Neural progenitor cell (in vitro differentiated cells): ENCODE results near the gene NHP2.

ENCODE experiments used
- EZH2 ChIP-seq: fragments of 200-600 bp; sonication (generic); IDR thresholded peaks from 2 replicates; pipeline ENCODE4 v1.6.1; 2017; ENCODE audit warnings: antibody characterized with exemption, mild to moderate bottlenecking, moderate library complexity
- EZH2phosphoT487 ChIP-seq: fragments of 200-600 bp; sonication (generic); IDR thresholded peaks from 2 replicates; pipeline ENCODE4 v1.6.1; 2017; ENCODE audit warnings: antibody characterized with exemption
- TF ChIP-seq, protein P1 (sequence below): fragments of 200-600 bp; sonication (generic); IDR thresholded peaks from 2 replicates; pipeline ENCODE4 v1.5.1; 2017; ENCODE audit warnings: antibody characterized with exemption, mild to moderate bottlenecking

DNA sequence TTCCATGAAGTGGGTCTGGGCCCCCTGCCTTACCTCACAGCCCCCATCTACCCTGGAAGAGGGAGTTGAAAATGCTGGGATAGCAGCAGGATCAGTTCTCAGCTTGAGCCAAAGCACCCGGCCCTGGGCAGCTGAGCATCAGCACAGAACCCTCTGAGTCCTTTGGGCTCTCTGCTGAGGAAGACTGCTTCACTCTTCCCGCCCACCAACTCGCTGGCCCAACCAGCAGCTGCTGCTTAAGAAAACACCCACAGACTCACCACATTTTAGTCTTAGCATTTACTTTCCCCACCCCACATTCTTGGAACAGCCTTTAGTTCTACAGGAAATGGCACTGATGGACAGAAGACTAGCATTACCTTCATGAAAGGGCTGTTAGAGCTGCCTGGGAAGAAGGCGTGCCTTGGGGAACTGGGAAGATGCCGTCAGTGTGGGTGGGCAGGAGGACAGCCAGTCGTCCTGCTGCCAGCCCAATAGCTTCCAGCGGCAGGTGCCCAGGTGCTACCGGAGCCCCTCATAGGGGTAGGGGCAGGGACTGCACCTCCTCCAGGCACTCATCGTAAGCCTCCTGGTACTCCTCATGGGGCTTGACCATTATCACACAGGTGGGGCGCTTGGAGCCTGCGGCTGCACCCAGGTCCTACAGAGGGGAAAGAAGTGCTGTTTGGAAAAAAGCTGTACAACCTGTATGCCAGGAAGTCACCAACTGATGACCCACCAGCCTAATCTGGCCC, 4.3 kb downstream of the NHP2 start:
- TF ChIP-seq EZH2phosphoT487 (no peak), EZH2 (no peak)
- TF ChIP-seq, protein P1, sequence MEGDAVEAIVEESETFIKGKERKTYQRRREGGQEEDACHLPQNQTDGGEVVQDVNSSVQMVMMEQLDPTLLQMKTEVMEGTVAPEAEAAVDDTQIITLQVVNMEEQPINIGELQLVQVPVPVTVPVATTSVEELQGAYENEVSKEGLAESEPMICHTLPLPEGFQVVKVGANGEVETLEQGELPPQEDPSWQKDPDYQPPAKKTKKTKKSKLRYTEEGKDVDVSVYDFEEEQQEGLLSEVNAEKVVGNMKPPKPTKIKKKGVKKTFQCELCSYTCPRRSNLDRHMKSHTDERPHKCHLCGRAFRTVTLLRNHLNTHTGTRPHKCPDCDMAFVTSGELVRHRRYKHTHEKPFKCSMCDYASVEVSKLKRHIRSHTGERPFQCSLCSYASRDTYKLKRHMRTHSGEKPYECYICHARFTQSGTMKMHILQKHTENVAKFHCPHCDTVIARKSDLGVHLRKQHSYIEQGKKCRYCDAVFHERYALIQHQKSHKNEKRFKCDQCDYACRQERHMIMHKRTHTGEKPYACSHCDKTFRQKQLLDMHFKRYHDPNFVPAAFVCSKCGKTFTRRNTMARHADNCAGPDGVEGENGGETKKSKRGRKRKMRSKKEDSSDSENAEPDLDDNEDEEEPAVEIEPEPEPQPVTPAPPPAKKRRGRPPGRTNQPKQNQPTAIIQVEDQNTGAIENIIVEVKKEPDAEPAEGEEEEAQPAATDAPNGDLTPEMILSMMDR: no peak
